Cardiac muscle cell (in vitro differentiated cells and primary cell): Measurements from ENCODE around the gene NFAM1. TPM values are rescaled to one million over a fixed set of nuclear protein-coding genes. Genes with fewer than 3 reads are reported as not detected.
A peak's percentile ranks its signal among the peaks of the same experiment; 100 is the strongest.

ENCODE experiments used
- DNase-seq, 2 donors: peaks; one replicate each; pipeline versions ENCODE4 v3.0.0 to v3.0.0-alpha.2; 2010 to 2017; ENCODE audit warnings: low read depth in 1 of 2, low spot score in 1 of 2
- H3K27ac ChIP-seq: fragments of 200-600 bp; sonication (generic); 2 replicates; pipeline ENCODE4 v1.5.1; 2016
- H3K27me3 ChIP-seq: fragments of 200-600 bp; sonication (generic); 2 replicates; pipeline ENCODE4 v1.6.0; 2016; ENCODE audit warnings: control low read depth
- H3K36me3 ChIP-seq: fragments of 200-600 bp; sonication (generic); 2 replicates; pipeline ENCODE4 v1.5.1; 2016; ENCODE audit warnings: control low read depth
- H3K4me1 ChIP-seq: fragments of 200-600 bp; sonication (generic); 2 replicates; pipeline ENCODE4 v1.8.1; 2017; ENCODE audit warnings: low read depth, mild to moderate bottlenecking, mixed run types
- H3K4me3 ChIP-seq: fragments of 200-600 bp; sonication (generic); 2 replicates; pipeline ENCODE4 v1.5.1; 2016; ENCODE audit warnings: mild to moderate bottlenecking
- H3K9me3 ChIP-seq: fragments of 200-600 bp; sonication (generic); 2 replicates; pipeline ENCODE4 v1.5.1; 2017; ENCODE audit warnings: low read depth, mild to moderate bottlenecking, control low read depth
- polyA plus RNA-seq: library from polyadenylated mRNA; unstranded; fragments of >200 nt; fragmentation: Nextera tagmentation; extraction: Ambion mirVana; gene quantifications from 2 replicates; pipeline ENCODE4 v1.2.1, GENCODE V29; 2016
- total RNA-seq: library from RNA; depleted of rRNA; stranded (reverse); fragments of >200 nt; gene quantifications from 2 replicates; pipeline ENCODE4 v1.2.3, GENCODE V29; 2016
- TF ChIP-seq, protein P1 (sequence below): IDR thresholded peaks from 2 replicates; pipeline ENCODE4 v1.5.1; 2012; ENCODE audit warnings: low read depth, mild to moderate bottlenecking, low read length

NFAM1 gene
- total and polyA plus RNA-seq, 2 experiments from 2014 or later, result 0.97 to 2.1 TPM

DNA sequence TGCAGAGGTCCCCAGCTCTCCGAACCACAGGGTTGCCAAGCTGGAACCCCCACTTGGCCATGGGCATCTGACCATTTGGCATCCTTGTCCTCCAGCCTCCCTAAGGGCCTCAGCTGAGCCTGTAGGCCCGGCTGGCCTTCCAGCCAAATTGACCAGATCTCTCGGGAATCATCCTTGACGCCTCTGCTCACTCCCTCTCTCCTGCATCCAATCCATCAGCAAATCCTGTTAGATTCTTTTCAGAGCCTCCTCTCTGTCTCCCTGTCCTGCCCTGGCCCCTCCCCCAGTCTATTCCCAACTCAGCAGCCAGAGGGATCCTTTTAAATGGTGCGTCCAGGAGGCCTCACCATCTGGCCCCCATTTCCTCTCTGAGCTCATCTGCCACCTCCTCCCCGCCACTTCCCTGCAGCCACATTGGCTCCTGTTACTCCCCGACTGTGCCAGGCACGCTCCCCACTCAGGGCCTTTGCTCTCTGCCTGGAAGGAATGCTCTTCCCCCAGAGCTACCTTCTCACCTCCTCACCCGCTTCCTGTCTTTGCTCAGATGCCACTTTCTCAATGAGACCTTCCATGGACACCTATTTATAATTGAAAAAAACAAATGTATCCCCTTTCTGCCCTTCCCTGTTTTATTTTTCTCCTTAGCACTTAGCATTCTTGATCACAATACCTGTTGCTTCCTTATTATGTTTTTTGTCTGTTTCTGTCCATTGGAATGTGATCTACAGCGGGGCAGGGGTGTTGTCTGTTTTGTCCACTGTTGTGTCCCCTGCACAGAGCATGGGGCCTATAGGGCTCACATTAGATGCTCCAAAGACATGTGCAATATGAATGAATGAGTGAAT, 78.1 kb downstream of the NFAM1 start:
- no peaks in the 10 kb centered on the region for H3K36me3 ChIP-seq
- no peaks in the 10 kb centered on the region for H3K4me1 ChIP-seq
- H3K4me3 ChIP-seq, result no peak overlapping the region
- H3K27me3 ChIP-seq, result no peaks in the 10 kb centered on the region
- no peaks in the 10 kb centered on the region for H3K9me3 ChIP-seq
- TF ChIP-seq, protein P1, sequence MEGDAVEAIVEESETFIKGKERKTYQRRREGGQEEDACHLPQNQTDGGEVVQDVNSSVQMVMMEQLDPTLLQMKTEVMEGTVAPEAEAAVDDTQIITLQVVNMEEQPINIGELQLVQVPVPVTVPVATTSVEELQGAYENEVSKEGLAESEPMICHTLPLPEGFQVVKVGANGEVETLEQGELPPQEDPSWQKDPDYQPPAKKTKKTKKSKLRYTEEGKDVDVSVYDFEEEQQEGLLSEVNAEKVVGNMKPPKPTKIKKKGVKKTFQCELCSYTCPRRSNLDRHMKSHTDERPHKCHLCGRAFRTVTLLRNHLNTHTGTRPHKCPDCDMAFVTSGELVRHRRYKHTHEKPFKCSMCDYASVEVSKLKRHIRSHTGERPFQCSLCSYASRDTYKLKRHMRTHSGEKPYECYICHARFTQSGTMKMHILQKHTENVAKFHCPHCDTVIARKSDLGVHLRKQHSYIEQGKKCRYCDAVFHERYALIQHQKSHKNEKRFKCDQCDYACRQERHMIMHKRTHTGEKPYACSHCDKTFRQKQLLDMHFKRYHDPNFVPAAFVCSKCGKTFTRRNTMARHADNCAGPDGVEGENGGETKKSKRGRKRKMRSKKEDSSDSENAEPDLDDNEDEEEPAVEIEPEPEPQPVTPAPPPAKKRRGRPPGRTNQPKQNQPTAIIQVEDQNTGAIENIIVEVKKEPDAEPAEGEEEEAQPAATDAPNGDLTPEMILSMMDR, result no peak
- H3K27ac ChIP-seq, result no peak overlapping the region
- DNase-seq, result peak in 1 of 2 donors; percentile 16

DNA sequence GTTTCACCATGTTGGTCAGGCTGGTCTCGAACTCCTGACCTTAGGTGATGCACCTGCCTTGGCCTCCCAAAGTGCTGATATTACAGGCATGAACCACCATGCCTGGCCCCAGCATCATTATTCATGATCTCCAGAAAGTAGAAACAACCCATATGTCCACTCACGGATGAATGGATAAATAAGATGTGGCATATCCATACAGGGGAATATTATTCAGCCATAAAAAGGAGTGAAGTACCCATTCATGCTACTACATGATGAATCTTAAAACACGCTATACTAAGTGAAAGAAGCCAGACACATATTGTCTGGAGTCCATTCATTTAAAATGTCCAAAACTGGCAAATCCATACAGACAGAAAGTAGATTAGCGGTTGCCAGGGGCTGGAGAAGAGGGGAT, 81.8 kb downstream of the NFAM1 start:
- H3K4me1 ChIP-seq, result peaks cover 7% of the 10 kb centered on the region
- no peaks in the 10 kb centered on the region for H3K27me3 ChIP-seq
- no peaks in the 10 kb centered on the region for H3K36me3 ChIP-seq
- no peak for DNase-seq
- no peak overlapping the region for H3K27ac ChIP-seq
- TF ChIP-seq, protein P1, result no peak
- no peaks in the 10 kb centered on the region for H3K9me3 ChIP-seq
- H3K4me3 ChIP-seq, result no peak overlapping the region

DNA sequence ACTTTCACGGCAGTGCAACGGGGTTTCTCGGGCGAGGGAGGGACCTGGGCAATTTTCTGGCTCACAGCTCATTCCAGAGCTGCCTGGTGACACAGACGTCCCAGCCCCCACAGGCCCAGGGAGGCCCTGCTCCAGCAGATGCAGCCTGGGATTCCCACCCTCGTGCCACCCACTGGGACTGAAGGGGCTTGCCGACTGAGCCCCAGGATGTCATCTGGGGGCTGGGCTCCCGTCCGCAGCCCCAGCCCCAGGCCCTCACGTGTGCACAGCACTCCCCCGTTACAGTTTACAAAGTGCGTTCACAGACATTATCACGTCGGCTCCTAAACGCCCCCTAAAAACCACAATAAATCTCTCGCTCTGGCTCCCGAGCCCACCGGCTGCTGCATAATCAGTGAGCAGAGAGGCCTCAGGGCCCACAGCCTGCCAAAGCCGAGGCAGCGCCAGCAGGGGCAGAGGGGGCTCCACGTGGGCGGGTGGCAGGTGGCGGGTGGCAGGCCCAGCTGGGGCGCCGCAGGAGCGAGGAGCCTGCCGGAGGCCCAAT, 84.8 kb downstream of the NFAM1 start:
- no peaks in the 10 kb centered on the region for H3K9me3 ChIP-seq

DNA sequence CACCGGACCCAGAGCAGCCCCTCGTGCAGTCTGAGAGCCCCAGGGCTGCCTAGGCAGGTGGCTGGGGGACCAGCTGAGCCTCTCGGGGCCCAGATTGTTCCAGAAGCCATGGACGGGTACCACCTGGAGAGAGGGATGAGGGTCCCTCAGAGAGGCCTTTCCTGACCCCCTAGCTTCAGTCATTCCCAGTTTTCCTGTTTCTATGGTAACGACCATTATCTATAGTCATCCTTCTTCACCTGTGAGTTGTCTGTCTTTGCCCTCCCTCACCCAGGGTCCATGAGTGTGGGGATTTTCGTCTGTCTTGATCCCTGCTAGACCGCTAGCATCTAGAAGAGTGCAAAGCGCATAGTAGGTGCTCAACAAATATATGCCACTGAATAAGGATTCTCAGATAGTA, 85.5 kb downstream of the NFAM1 start:
- H3K27ac ChIP-seq, result no peak overlapping the region
- TF ChIP-seq, protein P1, result no peak
- H3K4me3 ChIP-seq, result no peak overlapping the region
- no peaks in the 10 kb centered on the region for H3K27me3 ChIP-seq
- H3K36me3 ChIP-seq, result no peaks in the 10 kb centered on the region
- H3K4me1 ChIP-seq, result peaks cover 10% of the 10 kb centered on the region
- DNase-seq, result no peak
- no peaks in the 10 kb centered on the region for H3K9me3 ChIP-seq

More for the DNA sequence above, 84.8 kb downstream of the NFAM1 start:
- TF ChIP-seq, protein P1, result no peak
- peak in 1 of 2 donors; percentile 35 for DNase-seq
- peaks cover 10% of the 10 kb centered on the region for H3K4me1 ChIP-seq
- no peaks in the 10 kb centered on the region for H3K36me3 ChIP-seq
- H3K27ac ChIP-seq, result peak overlapping the region; percentile 15
- H3K4me3 ChIP-seq, result no peak overlapping the region
- no peaks in the 10 kb centered on the region for H3K27me3 ChIP-seq

DNA sequence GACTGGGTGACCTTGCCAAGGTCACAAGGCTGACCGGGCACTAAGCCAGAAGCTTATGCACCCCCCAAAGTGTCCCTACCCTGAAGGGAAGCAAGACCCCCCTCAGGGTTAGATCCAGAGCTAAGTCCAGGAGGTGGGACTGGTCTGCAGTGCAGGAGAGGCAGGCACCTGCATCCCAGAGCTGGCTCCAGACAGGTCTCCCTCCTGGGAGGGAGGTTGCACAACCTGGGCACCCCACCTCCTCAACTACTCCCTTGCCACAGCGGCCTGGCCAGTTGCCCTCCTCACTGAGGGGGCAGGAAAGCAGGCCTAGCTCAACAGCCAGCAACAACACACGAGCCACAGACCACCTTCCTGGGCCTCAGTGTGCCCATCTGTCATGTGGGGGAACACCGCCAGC, 86.7 kb downstream of the NFAM1 start:
- TF ChIP-seq, protein P1, result no peak
- Histone ChIP-seq H3K36me3 (no peaks in the 10 kb centered on the region), H3K27me3 (no peaks in the 10 kb centered on the region), H3K9me3 (no peaks in the 10 kb centered on the region), H3K4me3 (no peak overlapping the region), H3K27ac (no peak overlapping the region), H3K4me1 (peaks cover 10% of the 10 kb centered on the region)
- DNase-seq, result no peak
